GM19395 (cell line): ENCODE measurements around the gene TOP1.
"Not testable (repeated sequence)": the region's sequence is repeated elsewhere in the genome, so short reads cannot be mapped to it uniquely, and the experiment has no call there.

Experiments
- ATAC-seq: cut with Tn5 transposase; IDR thresholded peaks from one replicate; pipeline ENCODE4 v1.9.1; 2021; ENCODE audit warnings: mild to moderate bottlenecking, moderate library complexity; ENCODE audit not compliant: unreplicated experiment

Gene TOP1

DNA sequence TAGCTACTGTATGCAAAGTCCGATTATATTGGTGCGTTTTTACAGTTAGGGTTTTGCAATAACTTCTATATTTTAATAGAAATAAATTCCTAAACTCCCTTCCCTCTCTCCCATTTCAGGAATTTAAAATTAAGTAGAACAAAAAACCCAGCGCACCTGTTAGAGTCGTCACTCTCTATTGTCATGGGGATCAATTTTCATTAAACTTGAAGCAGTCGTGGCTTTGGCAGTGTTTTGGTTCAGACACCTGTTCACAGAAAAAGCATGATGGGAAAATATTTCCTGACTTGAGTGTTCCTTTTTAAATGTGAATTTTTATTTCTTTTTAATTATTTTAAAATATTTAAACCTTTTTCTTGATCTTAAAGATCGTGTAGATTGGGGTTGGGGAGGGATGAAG is 95.0 kb downstream of the TOP1 start:
- no peak for ATAC-seq

GRCh38 chr20:41124451-41125094 is 96.0 kb downstream of the TOP1 start:
- no peak for ATAC-seq

DNA sequence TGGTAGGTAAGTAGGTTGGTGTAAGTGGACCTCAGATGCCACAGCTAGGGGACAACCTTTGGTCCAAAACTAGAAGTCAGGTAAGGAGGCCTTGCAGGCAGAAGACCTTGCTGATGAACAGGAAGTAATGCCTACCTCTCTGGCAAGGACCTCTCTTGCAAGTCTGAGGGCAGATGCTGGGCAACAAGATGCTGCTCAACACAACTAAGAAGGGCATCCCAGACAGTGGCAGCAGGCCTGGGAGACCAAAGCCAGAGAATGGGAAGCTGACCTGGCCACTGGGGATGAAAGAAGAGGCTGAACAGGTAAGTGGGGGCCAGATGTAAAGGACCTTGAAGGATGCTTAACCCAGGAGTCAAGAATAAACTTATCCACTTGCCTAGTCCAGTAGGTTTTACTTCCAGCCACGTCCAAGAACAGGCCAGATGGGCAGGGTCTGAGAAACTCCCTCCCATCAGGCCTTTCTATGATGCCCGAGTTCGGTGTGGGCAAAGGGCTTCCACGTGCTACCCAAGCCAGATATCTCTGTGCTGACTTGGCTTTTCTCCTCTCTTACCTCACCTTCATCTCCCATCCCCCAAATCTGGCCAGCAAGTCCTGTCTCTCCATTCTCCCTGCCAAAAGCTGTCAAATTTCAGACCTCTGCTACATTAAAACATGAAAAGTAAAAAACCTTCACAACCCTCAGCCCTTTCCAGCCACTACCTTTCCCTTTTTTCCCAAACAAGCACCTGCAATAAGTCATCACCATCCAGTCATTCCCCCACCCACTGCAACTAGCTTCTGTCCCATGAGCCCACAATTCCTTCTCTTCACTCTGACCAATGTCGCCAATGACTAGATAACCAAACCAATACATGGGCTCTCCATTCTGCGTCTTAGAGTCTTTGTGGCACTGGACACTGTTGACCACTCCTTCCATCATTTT is 97.2 kb downstream of the TOP1 start:
- no peak for ATAC-seq

GRCh38 chr20:41126719-41127118 is 98.1 kb downstream of the TOP1 start:
- no peak for ATAC-seq

GRCh38 chr20:41128317-41128716 is 99.7 kb downstream of the TOP1 start:
- not testable (repeated sequence) for ATAC-seq

GRCh38 chr20:41131594-41132387 is 103.2 kb downstream of the TOP1 start:
- no peak for ATAC-seq

- ATAC-seq = not testable (repeated sequence)
Observed at GRCh38 chr20:41132388-41132775, 103.8 kb downstream of the TOP1 start.

DNA sequence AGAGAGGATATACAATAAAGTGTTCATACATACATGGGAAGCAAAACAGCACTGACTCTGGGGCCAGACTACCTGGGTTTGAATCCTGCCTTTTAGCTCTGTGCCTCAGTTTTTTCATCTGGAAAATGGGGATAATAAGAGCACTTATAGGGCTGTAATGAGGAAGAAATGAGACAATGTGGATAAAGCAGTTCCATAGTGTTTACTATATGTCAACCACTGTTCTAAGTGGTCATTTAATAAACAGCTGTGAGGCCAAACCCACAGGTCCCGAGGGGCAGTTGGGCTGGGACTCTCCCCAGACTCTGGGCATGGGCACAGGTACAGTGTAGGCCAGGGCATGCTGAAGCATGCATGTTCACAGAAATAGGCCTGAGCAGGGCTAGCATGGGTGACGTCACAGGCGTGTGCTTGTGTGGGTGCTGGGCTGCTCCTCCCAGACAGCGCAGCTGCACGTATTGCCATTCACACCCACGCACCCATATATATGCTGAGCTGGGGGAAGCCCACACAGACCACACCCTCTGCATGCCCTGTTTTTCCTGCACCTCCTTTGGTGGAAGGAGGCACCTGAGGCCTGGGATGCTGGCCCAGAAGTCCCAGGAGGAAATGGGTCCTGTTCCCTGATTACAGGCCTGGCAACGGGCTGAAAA is 105.2 kb downstream of the TOP1 start:
- ATAC-seq = peak; percentile 28

GRCh38 chr20:41134362-41135186 is 106.0 kb downstream of the TOP1 start:
- no peak for ATAC-seq

DNA sequence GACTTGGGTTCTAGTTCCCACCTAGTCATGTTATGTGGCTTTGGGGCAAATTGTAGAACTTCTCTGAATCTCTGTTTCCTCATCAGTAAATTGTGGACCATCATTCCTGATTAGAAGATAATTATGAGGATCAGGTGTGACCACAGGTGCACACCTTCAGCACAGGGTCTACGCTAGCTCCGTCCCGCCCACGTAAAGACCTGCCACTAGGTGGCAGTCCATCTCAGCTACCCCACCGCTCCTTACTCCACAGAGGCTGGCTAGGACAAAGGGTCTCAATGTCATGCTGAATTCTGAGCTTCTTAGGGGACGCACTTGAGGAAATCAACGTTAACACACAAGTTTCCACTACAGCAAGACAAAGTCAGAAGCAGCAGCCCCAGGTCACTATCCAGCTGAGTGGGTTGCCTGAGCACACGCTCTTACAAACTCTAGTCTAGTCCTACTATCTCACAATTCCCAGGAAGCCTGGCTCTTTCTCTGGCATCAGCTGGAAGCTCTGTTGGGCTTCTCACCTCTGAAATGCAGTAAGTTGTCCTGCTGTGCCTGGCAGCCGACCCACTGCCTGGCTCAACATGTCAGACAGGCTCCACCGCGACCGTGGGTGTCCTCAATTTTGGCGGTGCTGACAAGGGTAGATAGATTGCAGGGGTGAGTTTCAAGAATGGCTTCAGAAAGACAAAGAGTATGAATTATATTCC is 106.7 kb downstream of the TOP1 start:
- no peak for ATAC-seq

DNA sequence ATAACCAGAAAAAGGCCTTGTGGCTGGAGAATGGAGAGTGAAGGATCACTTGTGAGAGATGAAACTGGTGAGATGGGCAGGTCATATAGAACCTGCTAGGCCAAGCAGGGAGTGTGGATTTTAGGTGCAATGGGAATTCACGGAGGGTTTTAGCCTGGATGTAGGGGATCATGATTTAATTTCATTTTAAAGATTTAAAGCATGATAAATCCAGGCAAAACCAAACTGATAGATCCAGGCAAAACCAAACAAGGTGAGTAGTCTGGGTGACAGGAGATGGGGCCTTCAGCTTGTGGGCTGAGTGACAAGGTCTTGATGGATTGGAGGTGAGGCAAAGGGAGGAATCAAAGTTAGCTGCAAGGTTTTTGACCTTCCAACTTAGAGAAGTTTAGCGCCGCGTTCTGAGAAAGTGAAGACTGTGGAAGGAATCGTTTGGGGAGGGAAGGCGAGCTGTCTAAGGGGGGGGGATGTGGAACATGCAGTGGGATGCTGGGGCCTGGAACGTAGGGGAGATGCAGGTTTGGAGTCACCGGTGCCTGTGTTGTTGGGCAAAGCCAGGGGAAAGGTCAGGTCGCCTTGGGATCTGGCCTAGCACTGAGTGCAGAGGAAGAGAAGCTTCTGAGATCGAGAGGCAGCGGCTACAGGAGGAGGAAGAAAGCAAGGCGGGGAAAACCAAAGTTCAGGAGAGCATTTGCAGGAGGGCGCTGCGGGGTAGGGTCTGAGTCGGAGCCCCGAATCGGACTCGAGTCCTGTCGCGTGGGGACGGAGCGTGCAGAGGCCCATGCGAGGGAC is 107.5 kb downstream of the TOP1 start:
- no peak for ATAC-seq

DNA sequence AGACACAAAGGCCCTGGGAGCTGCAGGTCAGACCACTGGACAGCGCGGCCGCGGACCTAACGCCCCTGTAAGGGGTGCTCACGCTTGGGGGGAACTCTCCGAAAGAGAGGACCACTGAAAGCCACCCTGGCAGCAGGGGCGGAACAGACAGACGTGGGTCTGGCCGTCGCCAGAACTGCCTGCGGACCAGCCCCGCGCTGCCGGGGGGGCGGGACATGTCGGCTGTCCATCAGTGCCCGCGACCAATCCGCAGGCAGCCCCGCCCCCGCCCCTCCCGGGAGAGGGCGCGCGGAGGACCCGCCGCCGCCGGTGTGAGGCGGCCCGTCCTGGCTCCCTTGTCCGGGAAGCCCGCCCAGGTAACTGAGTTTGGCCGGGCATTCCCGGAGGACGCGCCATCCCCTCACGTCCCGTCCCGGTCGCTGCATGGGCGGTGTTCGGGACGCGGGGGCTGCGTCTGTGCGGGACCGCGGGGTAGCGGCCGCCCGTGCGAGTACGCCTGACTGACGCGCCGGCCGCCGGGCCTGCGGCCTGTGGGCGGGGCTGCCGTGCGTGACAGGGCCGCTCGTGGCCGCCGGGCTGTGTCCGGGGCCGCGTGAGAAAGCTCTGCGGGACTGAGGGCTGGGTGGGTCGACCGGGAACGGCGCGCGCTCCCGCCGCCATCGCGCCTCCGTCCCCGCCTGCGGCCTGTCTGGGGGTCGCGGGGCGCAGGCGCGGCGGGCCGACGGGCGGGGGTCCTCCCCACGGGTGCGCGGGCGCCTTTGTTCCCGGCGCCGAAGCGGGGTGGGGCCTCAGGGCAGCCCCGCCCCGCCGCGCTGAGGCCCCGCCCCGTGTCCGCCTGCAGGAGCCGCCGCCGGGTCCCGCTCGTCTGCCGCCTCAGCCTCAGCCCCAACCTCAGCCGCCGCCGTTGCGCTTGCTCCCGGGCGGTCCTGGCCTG is 108.3 kb downstream of the TOP1 start, which contains the start of gene PLCG1:
Gene PLCG1, plus strand, starts transcription at position 864 of the 934 bp plus-strand sequence. CDS start 99 bp downstream, outside the sequence.
- ATAC-seq = peak; percentile 61

DNA sequence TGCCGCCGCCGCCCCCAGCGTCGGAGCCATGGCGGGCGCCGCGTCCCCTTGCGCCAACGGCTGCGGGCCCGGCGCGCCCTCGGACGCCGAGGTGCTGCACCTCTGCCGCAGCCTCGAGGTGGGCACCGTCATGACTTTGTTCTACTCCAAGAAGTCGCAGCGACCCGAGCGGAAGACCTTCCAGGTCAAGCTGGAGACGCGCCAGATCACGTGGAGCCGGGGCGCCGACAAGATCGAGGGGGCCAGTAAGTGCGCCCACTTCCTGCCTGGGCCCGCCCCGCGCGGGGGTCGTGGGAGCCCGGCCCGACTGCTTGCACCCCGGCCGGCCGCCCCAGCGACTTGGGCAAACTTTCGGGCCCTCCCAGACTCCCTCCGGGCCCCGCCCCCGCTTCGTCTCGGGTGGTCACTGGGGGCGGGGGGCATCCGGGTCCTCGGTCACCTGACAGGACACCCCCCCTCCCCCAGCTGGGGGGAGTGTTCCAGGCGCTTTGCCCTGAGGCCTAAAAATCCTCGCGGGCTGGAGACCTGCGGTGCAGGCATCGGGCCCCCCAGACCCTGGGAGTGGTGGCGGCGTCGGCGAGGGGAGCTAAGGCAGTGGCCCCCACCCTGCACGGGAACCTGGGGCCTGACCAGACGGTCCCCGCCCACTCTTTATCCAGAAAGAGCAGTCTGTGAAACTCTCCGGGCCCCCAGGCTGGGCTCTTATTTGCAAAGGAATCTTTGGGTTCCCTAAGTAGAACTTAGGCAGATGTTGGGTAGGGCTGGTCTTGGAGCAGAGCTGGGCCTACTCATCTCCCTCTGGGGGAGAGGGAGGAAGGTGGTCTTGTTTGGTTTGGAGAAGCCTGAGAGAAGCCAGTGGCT is 109.2 kb downstream of the TOP1 start:
- ATAC-seq = peak; percentile 28

GRCh38 chr20:41138475-41139226 is 110.0 kb downstream of the TOP1 start:
- no peak for ATAC-seq

GRCh38 chr20:41139227-41140093 is 110.8 kb downstream of the TOP1 start:
- no peak for ATAC-seq
